ENCODE data around the gene PNMA8B.

The PNMA8B gene

DNA sequence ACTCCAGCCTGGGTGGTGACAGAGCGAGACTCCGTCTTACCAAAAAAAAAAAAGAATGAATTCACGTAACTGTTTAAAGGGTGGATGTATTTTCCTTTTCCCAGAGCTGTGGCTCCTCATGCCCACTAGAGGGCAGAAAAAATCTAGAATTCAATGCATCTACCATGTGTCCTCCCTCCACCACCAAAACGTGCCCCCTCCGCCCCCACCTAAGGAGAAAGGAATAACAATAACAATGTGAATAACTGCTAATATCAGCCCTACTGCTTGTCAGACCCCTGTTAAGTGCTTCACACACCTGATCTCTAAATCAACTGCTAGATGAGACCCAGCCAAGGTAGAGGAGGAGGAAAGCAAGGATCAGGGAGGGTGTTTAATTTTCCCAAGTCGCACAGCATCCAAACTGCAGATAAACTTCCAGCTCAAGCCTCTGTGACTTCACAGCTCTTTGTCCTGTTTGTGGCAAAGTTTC is 20.2 kb upstream of the PNMA8B start:
- WGBS = 21% methylated on average over 5 of the region's 6 CpGs
- Histone ChIP-seq H3K14ac (ENCODE audit: low read length in 2 of 2) (no peak overlapping the region), H3K27ac (ENCODE audit: low read length, poor library complexity, severe bottlenecking) (no peak overlapping the region), H3K4ac (ENCODE audit: low read depth in 1 of 2, low read length in 2 of 2) (no peak overlapping the region), H4K91ac (ENCODE audit: low read length) (no peak overlapping the region), H3K27me3 (ENCODE audit: control insufficient read depth in 1 of 2, insufficient read depth in 1 of 2, low read length in 2 of 2) (peaks cover 3 to 4% of the 10 kb centered on the region in 2 experiments), H3K23ac (ENCODE audit: low read length in 2 of 2) (no peak overlapping the region), H2AFZ (ENCODE audit: low read depth, low read length) (no peak overlapping the region), H3K4me1 (ENCODE audit: control insufficient read depth, insufficient read depth, low read depth, low read length) (peaks cover 6% of the 10 kb centered on the region), H2BK15ac (ENCODE audit: low read depth, poor library complexity, severe bottlenecking) (no peak overlapping the region), H2AK5ac (ENCODE audit: low read length, severe bottlenecking) (no peak overlapping the region), H3K9me3 (ENCODE audit: control insufficient read depth, low read length) (peaks cover 7% of the 10 kb centered on the region), H3K4me3 (ENCODE audit: insufficient read depth in 1 of 2, low read depth in 1 of 2, low read length in 2 of 2) (no peak overlapping the region), H2BK120ac (ENCODE audit: low read depth, low read length) (no peak overlapping the region), H3K79me1 (replicated peaks; ENCODE audit: low read length, poor library complexity, severe bottlenecking) (no peaks in the 10 kb centered on the region), H4K8ac (ENCODE audit: low read length) (no peak overlapping the region), H2BK5ac (ENCODE audit: low read depth, low read length, poor library complexity, severe bottlenecking) (no peak overlapping the region), H3K9ac (ENCODE audit: low read length) (no peak overlapping the region), H3K18ac (ENCODE audit: low read depth in 1 of 2, low read length in 2 of 2) (no peak overlapping the region), H3K4me2 (ENCODE audit: low read length, poor library complexity, severe bottlenecking) (no peak overlapping the region), H2BK12ac (ENCODE audit: low read length in 2 of 2) (no peak overlapping the region), H3K36me3 (ENCODE audit: control insufficient read depth in 1 of 2, insufficient read depth in 2 of 2, low read depth in 1 of 2, low read length in 2 of 2) (no peaks in the 10 kb centered on the region)
- DNase-seq = peak; percentile 70

DNA sequence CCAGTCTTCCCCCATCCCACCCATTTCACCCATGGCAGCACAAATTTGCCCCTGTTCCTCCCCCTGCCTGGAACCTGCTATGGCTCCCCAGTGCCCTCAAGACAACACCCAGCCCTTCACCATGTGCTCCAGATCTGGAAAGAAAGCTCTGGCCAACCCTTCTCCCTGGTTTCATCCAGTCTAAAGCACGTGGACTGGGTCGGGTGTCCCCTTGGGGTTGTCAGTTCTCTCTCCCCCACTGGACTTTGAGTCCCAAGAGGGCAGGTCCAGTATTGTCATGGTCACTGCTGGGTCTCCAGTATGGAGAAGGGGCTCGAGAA is 19.6 kb upstream of the PNMA8B start:
- Histone ChIP-seq H3K9ac (ENCODE audit: low read length) (no peak overlapping the region), H2BK15ac (ENCODE audit: low read depth, poor library complexity, severe bottlenecking) (no peak overlapping the region), H2BK12ac (ENCODE audit: low read length in 2 of 2) (no peak overlapping the region), H3K4me2 (ENCODE audit: low read length, poor library complexity, severe bottlenecking) (no peak overlapping the region), H3K23ac (ENCODE audit: low read length in 2 of 2) (no peak overlapping the region), H3K14ac (ENCODE audit: low read length in 2 of 2) (no peak overlapping the region), H3K9me3 (ENCODE audit: control insufficient read depth, low read length) (peaks cover 7% of the 10 kb centered on the region), H3K36me3 (ENCODE audit: control insufficient read depth in 1 of 2, insufficient read depth in 2 of 2, low read depth in 1 of 2, low read length in 2 of 2) (no peaks in the 10 kb centered on the region), H3K27ac (ENCODE audit: low read length, poor library complexity, severe bottlenecking) (no peak overlapping the region), H3K4ac (ENCODE audit: low read depth in 1 of 2, low read length in 2 of 2) (no peak overlapping the region), H2AFZ (ENCODE audit: low read depth, low read length) (no peak overlapping the region), H3K27me3 (ENCODE audit: control insufficient read depth in 1 of 2, insufficient read depth in 1 of 2, low read length in 2 of 2) (peaks cover 3 to 4% of the 10 kb centered on the region in 2 experiments), H2BK120ac (ENCODE audit: low read depth, low read length) (no peak overlapping the region), H3K79me1 (replicated peaks; ENCODE audit: low read length, poor library complexity, severe bottlenecking) (no peaks in the 10 kb centered on the region), H3K4me3 (ENCODE audit: insufficient read depth in 1 of 2, low read depth in 1 of 2, low read length in 2 of 2) (no peak overlapping the region), H3K18ac (ENCODE audit: low read depth in 1 of 2, low read length in 2 of 2) (no peak overlapping the region), H3K4me1 (ENCODE audit: control insufficient read depth, insufficient read depth, low read depth, low read length) (peaks cover 6% of the 10 kb centered on the region), H4K8ac (ENCODE audit: low read length) (no peak overlapping the region), H4K91ac (ENCODE audit: low read length) (no peak overlapping the region), H2BK5ac (ENCODE audit: low read depth, low read length, poor library complexity, severe bottlenecking) (no peak overlapping the region), H2AK5ac (ENCODE audit: low read length, severe bottlenecking) (peak overlapping the region; percentile 63)
- DNase-seq = no peak
- WGBS = 76% methylated on average over 3 of the region's 3 CpGs

DNA sequence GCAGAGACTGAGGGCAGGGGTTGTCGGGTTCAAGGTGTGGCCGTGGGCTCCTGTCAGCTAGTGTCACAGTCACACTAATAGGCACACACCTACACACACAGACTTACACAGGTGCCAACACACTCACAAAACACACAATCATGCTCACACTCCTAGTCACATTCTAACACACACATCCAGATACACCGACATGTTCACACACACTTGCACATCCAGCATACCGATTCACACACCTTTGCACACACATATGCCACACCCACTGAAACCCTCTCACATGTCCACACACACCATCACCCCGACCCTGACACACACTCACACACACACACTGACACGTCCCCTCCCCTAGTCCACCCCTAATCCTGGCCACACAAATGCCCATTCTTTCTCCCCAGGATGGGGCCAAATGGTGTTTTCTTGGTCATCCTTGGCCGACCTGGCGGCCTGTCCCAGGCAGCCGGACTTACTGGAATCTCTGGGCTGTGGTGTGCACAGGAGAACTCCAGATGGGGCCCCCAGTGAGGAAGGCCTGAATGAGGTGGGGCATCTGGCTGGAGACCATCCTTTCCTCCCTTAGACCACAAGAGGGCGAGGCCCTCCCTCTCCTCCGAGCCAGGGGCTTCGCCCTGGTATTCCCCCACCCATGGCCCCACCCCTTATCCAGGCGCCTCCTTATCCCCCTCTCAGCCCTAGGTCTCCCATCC is 19.1 kb upstream of the PNMA8B start:
- no peak overlapping the region for H2BK120ac ChIP-seq (ENCODE audit: low read depth, low read length)
- no peak overlapping the region for H3K9ac ChIP-seq (ENCODE audit: low read length)
- no peak overlapping the region for H2BK12ac ChIP-seq (ENCODE audit: low read length in 2 of 2)
- no peak overlapping the region for H3K4me2 ChIP-seq (ENCODE audit: low read length, poor library complexity, severe bottlenecking)
- H3K4ac ChIP-seq (ENCODE audit: low read depth in 1 of 2, low read length in 2 of 2) = no peak overlapping the region
- H2AK5ac ChIP-seq (ENCODE audit: low read length, severe bottlenecking) = no peak overlapping the region
- H4K91ac ChIP-seq (ENCODE audit: low read length) = peak overlapping the region; percentile 58
- no peak for DNase-seq
- no peak overlapping the region for H3K18ac ChIP-seq (ENCODE audit: low read depth in 1 of 2, low read length in 2 of 2)
- peaks cover 7% of the 10 kb centered on the region for H3K9me3 ChIP-seq (ENCODE audit: control insufficient read depth, low read length)
- no peaks in the 10 kb centered on the region for H3K79me1 ChIP-seq (replicated peaks; ENCODE audit: low read length, poor library complexity, severe bottlenecking)
- H3K4me3 ChIP-seq (ENCODE audit: insufficient read depth in 1 of 2, low read depth in 1 of 2, low read length in 2 of 2) = no peak overlapping the region
- no peak overlapping the region for H3K27ac ChIP-seq (ENCODE audit: low read length, poor library complexity, severe bottlenecking)
- H2BK5ac ChIP-seq (ENCODE audit: low read depth, low read length, poor library complexity, severe bottlenecking) = no peak overlapping the region
- no peak overlapping the region for H3K23ac ChIP-seq (ENCODE audit: low read length in 2 of 2)
- H3K4me1 ChIP-seq (ENCODE audit: control insufficient read depth, insufficient read depth, low read depth, low read length) = peaks cover 6% of the 10 kb centered on the region
- WGBS = 81% methylated on average over 13 of the region's 13 CpGs
- H3K27me3 ChIP-seq (ENCODE audit: control insufficient read depth in 1 of 2, insufficient read depth in 1 of 2, low read length in 2 of 2) = peaks cover 3 to 4% of the 10 kb centered on the region in 2 experiments
- H2BK15ac ChIP-seq (ENCODE audit: low read depth, poor library complexity, severe bottlenecking) = no peak overlapping the region
- H3K14ac ChIP-seq (ENCODE audit: low read length in 2 of 2) = no peak overlapping the region
- no peak overlapping the region for H4K8ac ChIP-seq (ENCODE audit: low read length)
- H2AFZ ChIP-seq (ENCODE audit: low read depth, low read length) = no peak overlapping the region
- H3K36me3 ChIP-seq (ENCODE audit: control insufficient read depth in 1 of 2, insufficient read depth in 2 of 2, low read depth in 1 of 2, low read length in 2 of 2) = no peaks in the 10 kb centered on the region

DNA sequence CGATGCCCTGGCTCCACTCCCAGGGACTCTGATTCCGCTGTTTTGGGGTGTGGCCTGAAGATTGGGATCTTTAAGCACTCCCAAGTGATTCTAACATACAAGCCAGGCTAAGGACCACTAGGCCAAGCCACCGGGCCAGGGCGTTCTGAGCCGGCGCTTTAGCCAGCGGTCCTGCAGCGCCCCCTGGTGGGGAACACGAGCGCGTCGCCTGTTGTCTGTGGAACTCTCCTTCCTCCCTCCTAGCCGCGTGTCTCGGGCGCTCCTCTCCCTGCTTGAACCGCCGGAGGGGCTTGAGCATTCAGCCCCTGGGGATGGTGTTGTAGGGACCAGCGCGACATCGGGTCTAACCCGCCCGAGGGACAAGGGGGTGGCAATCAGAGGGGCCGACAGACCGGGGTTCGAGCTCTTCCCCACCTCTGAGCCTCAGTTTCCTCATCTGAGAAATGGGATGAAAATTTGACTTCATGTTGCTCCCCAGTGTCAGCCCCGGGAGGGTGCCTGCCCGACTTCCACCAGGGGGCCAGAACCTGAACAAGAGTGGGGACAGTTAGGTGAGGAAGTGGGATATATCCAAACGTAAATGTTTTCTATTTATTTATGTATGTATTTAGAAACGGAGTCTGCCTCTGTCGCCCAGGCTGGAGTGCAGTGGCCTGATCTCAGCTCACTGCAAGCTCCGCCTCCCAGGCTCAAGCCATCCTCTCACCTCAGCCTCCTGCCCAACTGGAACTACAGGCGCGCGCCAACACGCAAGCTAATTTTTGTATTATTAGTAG is 18.0 kb upstream of the PNMA8B start:
- H3K4me1 ChIP-seq (ENCODE audit: control insufficient read depth, insufficient read depth, low read depth, low read length) = peaks cover 6% of the 10 kb centered on the region
- H2AK5ac ChIP-seq (ENCODE audit: low read length, severe bottlenecking) = no peak overlapping the region
- no peak overlapping the region for H4K91ac ChIP-seq (ENCODE audit: low read length)
- H3K27me3 ChIP-seq (ENCODE audit: control insufficient read depth in 1 of 2, insufficient read depth in 1 of 2, low read length in 2 of 2) = peaks cover 3 to 4% of the 10 kb centered on the region in 2 experiments
- H3K14ac ChIP-seq (ENCODE audit: low read length in 2 of 2) = no peak overlapping the region
- H3K4me2 ChIP-seq (ENCODE audit: low read length, poor library complexity, severe bottlenecking) = peak overlapping the region; percentile 23
- WGBS = 29% methylated on average over 35 of the region's 36 CpGs
- H3K79me1 ChIP-seq (replicated peaks; ENCODE audit: low read length, poor library complexity, severe bottlenecking) = no peaks in the 10 kb centered on the region
- H2BK12ac ChIP-seq (ENCODE audit: low read length in 2 of 2) = peak overlapping the region in 1 of 2 experiments; percentile 87
- no peak overlapping the region for H3K27ac ChIP-seq (ENCODE audit: low read length, poor library complexity, severe bottlenecking)
- no peaks in the 10 kb centered on the region for H3K36me3 ChIP-seq (ENCODE audit: control insufficient read depth in 1 of 2, insufficient read depth in 2 of 2, low read depth in 1 of 2, low read length in 2 of 2)
- H3K18ac ChIP-seq (ENCODE audit: low read depth in 1 of 2, low read length in 2 of 2) = peak overlapping the region in 1 of 2 experiments; percentile 50
- H3K4ac ChIP-seq (ENCODE audit: low read depth in 1 of 2, low read length in 2 of 2) = no peak overlapping the region
- DNase-seq = peak; percentile 78
- peak overlapping the region; percentile 19 for H4K8ac ChIP-seq (ENCODE audit: low read length)
- no peak overlapping the region for H2BK15ac ChIP-seq (ENCODE audit: low read depth, poor library complexity, severe bottlenecking)
- H3K9me3 ChIP-seq (ENCODE audit: control insufficient read depth, low read length) = peaks cover 7% of the 10 kb centered on the region
- peak overlapping the region in 1 of 2 experiments; percentile 49 for H3K4me3 ChIP-seq (ENCODE audit: insufficient read depth in 1 of 2, low read depth in 1 of 2, low read length in 2 of 2)
- peak overlapping the region in 1 of 2 experiments; percentile 64 for H3K23ac ChIP-seq (ENCODE audit: low read length in 2 of 2)
- H2BK120ac ChIP-seq (ENCODE audit: low read depth, low read length) = no peak overlapping the region
- H2AFZ ChIP-seq (ENCODE audit: low read depth, low read length) = no peak overlapping the region
- H2BK5ac ChIP-seq (ENCODE audit: low read depth, low read length, poor library complexity, severe bottlenecking) = no peak overlapping the region
- peak overlapping the region; percentile 83 for H3K9ac ChIP-seq (ENCODE audit: low read length)
